GM12873 (cell line): ENCODE measurements around the gene HMGXB3.

Experiments used
- CTCF ChIP-seq: IDR thresholded peaks from 2 replicates; pipeline ENCODE4 v1.5.1; 2012; ENCODE audit warnings: low read depth, mild to moderate bottlenecking, moderate library complexity, low read length, control low read depth; ENCODE audit not compliant: insufficient read depth; ENCODE audit errors: missing control alignments

HMGXB3 gene

GRCh38 chr5:150062216-150062922, 61.8 kb downstream of the HMGXB3 start:
- TF ChIP-seq CTCF: no peak

- TF ChIP-seq CTCF: no peak
Measured at GRCh38 chr5:150063638-150064037, 63.1 kb downstream of the HMGXB3 start.

DNA sequence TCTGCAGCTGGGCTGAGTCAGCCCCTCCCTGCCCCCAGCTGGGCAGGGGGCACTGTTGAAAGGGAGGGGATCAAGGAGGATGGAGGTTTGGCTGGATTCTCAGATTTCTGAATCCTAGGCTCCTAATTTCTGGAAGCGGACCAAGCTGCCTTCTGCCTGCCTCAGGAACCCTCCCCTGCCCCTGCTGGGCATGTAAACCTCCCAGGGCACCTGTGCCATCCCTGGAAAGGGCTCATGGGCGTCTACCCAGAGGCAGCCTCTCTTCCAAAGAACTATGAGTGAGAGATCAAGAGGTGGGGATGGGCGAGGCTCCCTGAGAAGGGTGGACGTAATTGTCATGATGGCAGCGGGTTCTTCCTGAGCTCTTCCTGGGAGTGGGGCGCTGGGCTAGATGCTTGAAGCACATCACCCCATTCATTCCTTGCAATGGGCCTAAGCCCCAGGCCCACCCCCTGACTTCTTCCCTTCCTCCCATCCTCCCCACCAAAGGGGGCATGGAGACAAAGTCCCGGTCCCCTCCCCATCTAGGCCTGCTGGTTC, 64.2 kb downstream of the HMGXB3 start:
- no peak for TF ChIP-seq CTCF

DNA sequence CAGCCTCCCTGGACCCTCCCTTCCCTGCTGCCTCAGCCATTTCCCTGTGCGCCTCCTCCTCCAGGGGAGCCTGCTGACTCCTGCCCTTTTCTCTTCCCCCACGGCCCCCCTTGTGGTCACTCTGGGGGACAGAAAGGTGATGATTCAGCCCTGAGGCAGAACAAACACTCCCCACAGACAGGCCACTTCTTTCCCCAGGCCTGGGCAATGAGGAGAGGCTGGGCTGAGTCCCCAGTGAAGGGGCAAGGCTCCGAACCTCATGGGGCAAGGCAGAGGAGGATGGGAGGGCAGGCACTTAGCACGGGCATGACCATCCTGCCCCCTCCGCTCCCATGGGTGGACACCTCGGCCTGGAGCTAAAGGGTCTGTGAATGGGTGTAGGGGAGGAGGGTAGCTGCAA, 64.8 kb downstream of the HMGXB3 start:
- no peak for TF ChIP-seq CTCF

DNA sequence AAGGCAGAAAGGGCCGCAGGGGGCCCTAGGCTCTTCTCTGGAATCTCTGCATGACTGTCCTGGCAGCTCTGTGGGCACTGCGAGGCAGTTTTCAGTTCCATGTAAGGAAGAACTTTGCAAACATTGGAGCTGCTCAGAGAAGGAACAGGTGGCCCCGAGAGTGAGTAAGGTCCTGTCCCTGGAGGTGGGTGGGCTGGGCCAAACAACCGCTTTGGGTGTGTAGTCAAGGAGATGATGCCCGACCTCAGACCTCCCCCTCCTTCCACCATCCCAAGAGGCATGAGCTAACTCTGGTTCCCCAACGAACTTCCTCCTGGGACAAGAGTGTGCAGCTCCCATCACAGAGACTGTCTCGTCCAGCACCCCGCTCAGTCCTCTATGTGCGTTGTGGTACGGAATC, 65.3 kb downstream of the HMGXB3 start:
- TF ChIP-seq CTCF: no peak

GRCh38 chr5:150066436-150066835, 65.9 kb downstream of the HMGXB3 start:
- TF ChIP-seq CTCF: no peak

DNA sequence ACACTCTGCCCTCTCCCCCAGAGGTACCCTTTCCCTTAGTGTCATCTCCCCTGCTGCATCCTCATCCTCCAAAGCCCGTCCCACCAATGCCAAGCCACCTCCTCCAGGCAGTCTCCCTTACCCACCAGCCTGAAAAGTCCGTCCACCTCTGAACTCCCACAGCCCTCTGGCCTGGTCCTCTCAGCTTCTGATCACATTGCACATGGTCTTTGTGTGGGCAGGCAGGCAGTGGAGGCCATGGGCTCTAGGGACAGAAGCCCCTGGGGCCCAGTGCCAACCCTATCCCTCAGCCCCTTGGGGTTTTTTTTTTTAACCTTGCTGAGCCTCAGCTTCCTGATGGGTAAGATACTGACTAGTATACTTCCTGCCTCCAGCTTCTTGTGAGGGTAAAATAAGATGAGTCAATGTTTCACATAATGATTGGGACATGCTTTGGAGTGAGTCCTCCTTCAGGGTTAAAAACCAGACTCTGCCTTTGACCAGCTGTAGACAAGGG, 66.4 kb downstream of the HMGXB3 start:
- TF ChIP-seq CTCF: no peak
